ENCODE data around the gene SOX2. TPM values are rescaled to one million over a fixed set of nuclear protein-coding genes. Genes with fewer than 3 reads are reported as not detected.

Gene SOX2
- polyA plus RNA-seq, 3 donors = not detected

DNA sequence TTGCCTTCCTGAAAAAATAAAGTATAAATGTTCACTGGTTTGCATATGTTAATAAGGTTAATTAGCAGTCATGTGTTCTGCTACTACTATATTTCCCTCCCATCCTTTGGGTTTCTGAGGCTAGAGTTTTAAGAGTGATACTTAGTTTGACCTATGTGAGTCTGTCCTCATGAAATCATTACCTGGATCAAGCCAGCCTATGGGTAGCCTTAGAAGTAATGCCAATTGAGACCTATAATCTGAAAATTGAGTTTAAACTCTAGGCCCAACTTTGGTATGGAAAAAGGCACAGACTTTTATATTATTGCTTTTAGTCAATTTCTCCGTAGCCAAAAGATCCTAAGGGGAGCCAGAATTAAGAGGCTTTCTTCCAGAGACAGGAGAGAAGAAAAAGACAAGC lies 18.4 kb upstream of the SOX2 start:
- Histone ChIP-seq H3K4me3 (replicated peaks in 1 of 3; ENCODE audit: low read depth in 2 of 3, low read length in 3 of 3) (no peak overlapping the region), H4K20me1 (ENCODE audit: insufficient read depth, low read length) (no peaks in the 10 kb centered on the region), H3K27ac (ENCODE audit: low read depth in 1 of 2, low read length in 2 of 2) (no peak overlapping the region), H3K4me1 (ENCODE audit: control insufficient read depth in 1 of 2, insufficient read depth in 2 of 2, low read length in 2 of 2) (peaks cover 10 to 12% of the 10 kb centered on the region in 2 donors), H2AFZ (ENCODE audit: insufficient read depth, low read depth, low read length, poor library complexity, severe bottlenecking) (no peak overlapping the region), H3K9ac (ENCODE audit: insufficient read depth, low read length, poor library complexity, severe bottlenecking) (no peak overlapping the region), H3K9me3 (replicated peaks in 1 of 2; ENCODE audit: control insufficient read depth in 1 of 2, insufficient read depth in 1 of 2, low read length in 2 of 2) (peaks cover 0 to 26% of the 10 kb centered on the region in 2 donors), H3K79me2 (ENCODE audit: insufficient read depth, low read length) (no peaks in the 10 kb centered on the region), H3K36me3 (replicated peaks in 1 of 2; ENCODE audit: control insufficient read depth in 1 of 2, insufficient read depth in 2 of 2, low read length in 2 of 2) (no peaks in the 10 kb centered on the region), H3K27me3 (ENCODE audit: control insufficient read depth in 2 of 2, insufficient read depth in 2 of 2, low read length in 2 of 2) (peaks cover 56 to 69% of the 10 kb centered on the region in 2 donors), H3K4me2 (replicated peaks; ENCODE audit: extremely low read depth, low read length, poor library complexity, severe bottlenecking) (no peak overlapping the region)
- 100% methylated on average over 1 of the region's 1 CpG for WGBS (ENCODE audit: insufficient coverage)
- no peak overlapping the region for H3K4me3 Mint-ChIP-seq
- intact Hi-C loops (cut with micrococcal nuclease) = no loop called here
- no peak for DNase-seq
- H3K27me3 Mint-ChIP-seq (ENCODE audit: low read depth in 3 of 3) = peaks cover 41 to 65% (median 53%) of the 10 kb centered on the region in 3 donors
- peaks cover 3 to 9% of the 10 kb centered on the region in 2 donors for H3K36me3 Mint-ChIP-seq
- H3K27ac Mint-ChIP-seq = no peak overlapping the region
- H3K4me1 Mint-ChIP-seq = peaks cover 11% of the 10 kb centered on the region
- TF ChIP-seq, protein P1, sequence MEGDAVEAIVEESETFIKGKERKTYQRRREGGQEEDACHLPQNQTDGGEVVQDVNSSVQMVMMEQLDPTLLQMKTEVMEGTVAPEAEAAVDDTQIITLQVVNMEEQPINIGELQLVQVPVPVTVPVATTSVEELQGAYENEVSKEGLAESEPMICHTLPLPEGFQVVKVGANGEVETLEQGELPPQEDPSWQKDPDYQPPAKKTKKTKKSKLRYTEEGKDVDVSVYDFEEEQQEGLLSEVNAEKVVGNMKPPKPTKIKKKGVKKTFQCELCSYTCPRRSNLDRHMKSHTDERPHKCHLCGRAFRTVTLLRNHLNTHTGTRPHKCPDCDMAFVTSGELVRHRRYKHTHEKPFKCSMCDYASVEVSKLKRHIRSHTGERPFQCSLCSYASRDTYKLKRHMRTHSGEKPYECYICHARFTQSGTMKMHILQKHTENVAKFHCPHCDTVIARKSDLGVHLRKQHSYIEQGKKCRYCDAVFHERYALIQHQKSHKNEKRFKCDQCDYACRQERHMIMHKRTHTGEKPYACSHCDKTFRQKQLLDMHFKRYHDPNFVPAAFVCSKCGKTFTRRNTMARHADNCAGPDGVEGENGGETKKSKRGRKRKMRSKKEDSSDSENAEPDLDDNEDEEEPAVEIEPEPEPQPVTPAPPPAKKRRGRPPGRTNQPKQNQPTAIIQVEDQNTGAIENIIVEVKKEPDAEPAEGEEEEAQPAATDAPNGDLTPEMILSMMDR (IDR thresholded peaks at IDR 0.05) = no peak
- peaks cover 0 to 15% (median 8%) of the 10 kb centered on the region in 7 donors for H3K9me3 Mint-ChIP-seq

DNA sequence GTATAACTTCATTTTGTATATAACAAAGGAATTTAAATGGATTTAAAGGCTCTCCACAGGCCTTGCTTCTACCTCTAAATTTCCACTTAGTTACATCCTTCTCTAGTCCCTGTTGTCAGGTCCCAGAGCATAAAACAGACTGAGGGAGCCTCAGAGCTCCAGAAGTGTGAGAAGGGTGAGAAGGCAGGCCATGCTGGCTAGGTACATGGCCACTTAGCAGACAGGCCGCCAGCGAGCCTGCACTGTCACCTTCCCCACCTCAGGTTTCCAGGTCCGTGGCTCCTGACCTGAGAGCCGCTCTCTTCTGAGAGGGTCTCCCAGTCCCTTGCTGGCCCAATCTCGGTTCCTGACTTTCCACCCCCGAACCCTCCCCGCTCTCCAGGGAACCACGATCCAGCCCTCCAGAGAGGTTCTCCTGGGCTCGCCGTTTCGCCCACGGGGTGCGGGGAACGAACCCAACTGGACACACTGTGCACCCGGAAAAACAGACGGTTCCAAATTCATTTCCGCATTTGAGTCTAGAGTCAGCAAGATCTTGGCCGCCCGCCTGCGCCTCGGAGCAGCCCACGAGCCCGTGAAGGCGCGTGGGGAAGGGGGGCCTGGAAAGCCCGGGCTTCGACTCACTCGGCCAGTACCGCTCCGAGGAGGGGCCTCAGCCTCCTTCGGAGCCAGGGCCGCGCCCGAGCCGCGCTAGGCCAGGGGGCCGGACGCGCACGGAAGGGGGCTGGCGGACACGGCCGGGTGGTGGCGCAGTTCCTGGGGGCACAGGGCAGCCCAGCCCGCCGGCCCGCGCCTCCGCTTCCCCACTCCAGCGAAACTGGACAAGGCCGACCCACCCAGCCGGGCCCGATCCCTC lies 16.7 kb upstream of the SOX2 start:
- intact Hi-C loops (cut with micrococcal nuclease) = no loop called here
- Mint-ChIP-seq H3K27ac (no peak overlapping the region), H3K9me3 (peaks cover 0 to 19% (median 10%) of the 10 kb centered on the region in 7 donors), H3K27me3 (ENCODE audit: low read depth in 3 of 3) (peaks cover 58 to 81% (median 70%) of the 10 kb centered on the region in 3 donors), H3K4me1 (peaks cover 11% of the 10 kb centered on the region), H3K36me3 (peaks cover 3 to 11% of the 10 kb centered on the region in 2 donors), H3K4me3 (peak overlapping the region; percentile 62 to 91)
- peaks cover 73 to 86% of the 10 kb centered on the region in 2 donors for H3K27me3 ChIP-seq (ENCODE audit: control insufficient read depth in 2 of 2, insufficient read depth in 2 of 2, low read length in 2 of 2)
- peaks cover 10 to 12% of the 10 kb centered on the region in 2 donors for H3K4me1 ChIP-seq (ENCODE audit: control insufficient read depth in 1 of 2, insufficient read depth in 2 of 2, low read length in 2 of 2)
- no peak for DNase-seq
- no peaks in the 10 kb centered on the region for H3K79me2 ChIP-seq (ENCODE audit: insufficient read depth, low read length)
- 14% methylated on average over 53 of the region's 53 CpGs for WGBS (ENCODE audit: insufficient coverage)
- TF ChIP-seq, protein P1 (IDR thresholded peaks at IDR 0.05) = no peak
- peaks cover 0 to 36% of the 10 kb centered on the region in 2 donors for H3K9me3 ChIP-seq (replicated peaks in 1 of 2; ENCODE audit: control insufficient read depth in 1 of 2, insufficient read depth in 1 of 2, low read length in 2 of 2)
- H3K4me2 ChIP-seq (replicated peaks; ENCODE audit: extremely low read depth, low read length, poor library complexity, severe bottlenecking) = peak overlapping the region; percentile 60
- H3K36me3 ChIP-seq (replicated peaks in 1 of 2; ENCODE audit: control insufficient read depth in 1 of 2, insufficient read depth in 2 of 2, low read length in 2 of 2) = no peaks in the 10 kb centered on the region
- no peak overlapping the region for H3K27ac ChIP-seq (ENCODE audit: low read depth in 1 of 2, low read length in 2 of 2)
- H3K9ac ChIP-seq (ENCODE audit: insufficient read depth, low read length, poor library complexity, severe bottlenecking) = no peak overlapping the region
- H3K4me3 ChIP-seq (replicated peaks in 1 of 3; ENCODE audit: low read depth in 2 of 3, low read length in 3 of 3) = peak overlapping the region in 1 of 3 experiments; percentile 57
- no peaks in the 10 kb centered on the region for H4K20me1 ChIP-seq (ENCODE audit: insufficient read depth, low read length)
- H2AFZ ChIP-seq (ENCODE audit: insufficient read depth, low read depth, low read length, poor library complexity, severe bottlenecking) = peak overlapping the region; percentile 18
